ENCODE measurements around the gene PDE11A.

DNA sequence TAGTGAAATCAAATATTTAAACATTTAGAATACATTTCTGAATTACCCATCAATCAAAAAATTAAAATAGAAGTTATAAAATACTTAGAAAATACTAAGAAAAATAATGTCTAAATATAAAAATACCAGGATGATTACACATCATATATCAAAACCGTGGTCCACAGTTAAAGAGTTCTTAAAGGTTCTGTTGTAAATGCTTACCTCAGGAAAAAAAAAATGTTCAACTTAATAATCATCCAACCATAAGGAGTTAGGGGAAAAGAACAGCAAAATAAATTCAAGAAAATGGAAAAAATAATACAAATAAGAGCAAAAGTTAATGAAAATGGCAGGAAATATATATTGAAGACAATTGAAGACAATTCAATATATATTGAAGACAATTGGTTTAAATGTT lies 43.2 kb downstream of the PDE11A start:
- TF ChIP-seq, protein P1, sequence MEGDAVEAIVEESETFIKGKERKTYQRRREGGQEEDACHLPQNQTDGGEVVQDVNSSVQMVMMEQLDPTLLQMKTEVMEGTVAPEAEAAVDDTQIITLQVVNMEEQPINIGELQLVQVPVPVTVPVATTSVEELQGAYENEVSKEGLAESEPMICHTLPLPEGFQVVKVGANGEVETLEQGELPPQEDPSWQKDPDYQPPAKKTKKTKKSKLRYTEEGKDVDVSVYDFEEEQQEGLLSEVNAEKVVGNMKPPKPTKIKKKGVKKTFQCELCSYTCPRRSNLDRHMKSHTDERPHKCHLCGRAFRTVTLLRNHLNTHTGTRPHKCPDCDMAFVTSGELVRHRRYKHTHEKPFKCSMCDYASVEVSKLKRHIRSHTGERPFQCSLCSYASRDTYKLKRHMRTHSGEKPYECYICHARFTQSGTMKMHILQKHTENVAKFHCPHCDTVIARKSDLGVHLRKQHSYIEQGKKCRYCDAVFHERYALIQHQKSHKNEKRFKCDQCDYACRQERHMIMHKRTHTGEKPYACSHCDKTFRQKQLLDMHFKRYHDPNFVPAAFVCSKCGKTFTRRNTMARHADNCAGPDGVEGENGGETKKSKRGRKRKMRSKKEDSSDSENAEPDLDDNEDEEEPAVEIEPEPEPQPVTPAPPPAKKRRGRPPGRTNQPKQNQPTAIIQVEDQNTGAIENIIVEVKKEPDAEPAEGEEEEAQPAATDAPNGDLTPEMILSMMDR (IDR thresholded peaks at IDR 0.05) = no peak
- TF ChIP-seq POLR2A (IDR thresholded peaks at IDR 0.05) = no peak

Data from lower leg skin (tissue), 3 donors.